NT2/D1 (cell line): ENCODE data around the gene CALD1.

Experiments
- SUZ12 ChIP-seq: IDR thresholded peaks from 2 replicates; pipeline ENCODE4 v1.6.1; 2011; ENCODE audit not compliant: insufficient read length, insufficient read depth; ENCODE audit errors: extremely low read depth
- YY1 ChIP-seq: IDR thresholded peaks from 2 replicates; pipeline ENCODE4 v1.6.1; 2011; ENCODE audit not compliant: insufficient read length, insufficient read depth

- no peak for TF ChIP-seq SUZ12
- TF ChIP-seq YY1 = no peak
Observed at GRCh38 chr7:135001390-135002165, 222.1 kb downstream of the CALD1 start.
